ENCODE results near the gene ZNF337. TPM values are rescaled to one million over a fixed set of nuclear protein-coding genes. Genes with fewer than 3 reads are reported as not detected.
"Not testable (repeated sequence)": the region's sequence is repeated elsewhere in the genome, so short reads cannot be mapped to it uniquely, and the experiment has no call there.

The ZNF337 gene
- total RNA-seq, 1 donor from 2014 or later: 6.3 TPM

- TF ChIP-seq CTCF (IDR thresholded peaks at IDR 0.05; ENCODE audit: borderline replicate concordance): no peak
- DNase-seq: no peak
- Histone ChIP-seq H3K9me3 (replicated peaks) (no peaks in the 10 kb centered on the region), H3K27ac (replicated peaks) (no peak overlapping the region), H3K27me3 (ENCODE audit: low read depth) (no peaks in the 10 kb centered on the region), H3K4me1 (no peaks in the 10 kb centered on the region), H3K4me3 (no peak overlapping the region), H3K36me3 (peaks cover 11% of the 10 kb centered on the region)
- intact Hi-C loops (cut with micrococcal nuclease): no loop called here
These were observed 28.2 kb downstream of the ZNF337 start for GRCh38 chr20:25668446-25668845.

GRCh38 chr20:25659999-25660398, 36.7 kb downstream of the ZNF337 start:
- no peak for DNase-seq
- Histone ChIP-seq H3K9me3 (replicated peaks) (no peaks in the 10 kb centered on the region), H3K36me3 (no peaks in the 10 kb centered on the region), H3K27ac (replicated peaks) (no peak overlapping the region), H3K4me1 (no peaks in the 10 kb centered on the region), H3K4me3 (no peak overlapping the region), H3K27me3 (ENCODE audit: low read depth) (no peaks in the 10 kb centered on the region)
- no peak for TF ChIP-seq CTCF (IDR thresholded peaks at IDR 0.05; ENCODE audit: borderline replicate concordance)
- intact Hi-C loops (cut with micrococcal nuclease): no loop called here

GRCh38 chr20:25654487-25654886, 42.2 kb downstream of the ZNF337 start:
- Histone ChIP-seq H3K4me3 (no peak overlapping the region), H3K36me3 (no peaks in the 10 kb centered on the region), H3K27me3 (ENCODE audit: low read depth) (no peaks in the 10 kb centered on the region), H3K27ac (replicated peaks) (no peak overlapping the region), H3K9me3 (replicated peaks) (no peaks in the 10 kb centered on the region), H3K4me1 (no peaks in the 10 kb centered on the region)
- TF ChIP-seq CTCF (IDR thresholded peaks at IDR 0.05; ENCODE audit: borderline replicate concordance): no peak
- no peak for DNase-seq
- intact Hi-C loops (cut with micrococcal nuclease): no loop called here

- intact Hi-C loops (cut with micrococcal nuclease); H3K27me3 ChIP-seq (ENCODE audit: low read depth); DNase-seq; H3K9me3 ChIP-seq (replicated peaks); H3K4me1 ChIP-seq; H3K4me3 ChIP-seq; H3K36me3 ChIP-seq; H3K27ac ChIP-seq (replicated peaks): not testable (repeated sequence)
These were observed 43.8 kb downstream of the ZNF337 start for GRCh38 chr20:25652866-25653265.

GRCh38 chr20:25644814-25645213, 51.8 kb downstream of the ZNF337 start:
- intact Hi-C loops (cut with micrococcal nuclease): no loop called here
- no peak for TF ChIP-seq CTCF (IDR thresholded peaks at IDR 0.05; ENCODE audit: borderline replicate concordance)
- Histone ChIP-seq H3K4me3 (no peak overlapping the region), H3K27me3 (ENCODE audit: low read depth) (no peaks in the 10 kb centered on the region), H3K27ac (replicated peaks) (no peak overlapping the region), H3K36me3 (peaks cover 33% of the 10 kb centered on the region), H3K9me3 (replicated peaks) (peaks cover 21% of the 10 kb centered on the region), H3K4me1 (no peaks in the 10 kb centered on the region)
- DNase-seq: no peak

- no peak for DNase-seq
- TF ChIP-seq CTCF (IDR thresholded peaks at IDR 0.05; ENCODE audit: borderline replicate concordance): no peak
- Histone ChIP-seq H3K36me3 (peaks cover 33% of the 10 kb centered on the region), H3K27me3 (ENCODE audit: low read depth) (no peaks in the 10 kb centered on the region), H3K4me3 (no peak overlapping the region), H3K9me3 (replicated peaks) (peaks cover 21% of the 10 kb centered on the region), H3K4me1 (no peaks in the 10 kb centered on the region), H3K27ac (replicated peaks) (no peak overlapping the region)
- intact Hi-C loops (cut with micrococcal nuclease): no loop called here
These were observed 52.9 kb downstream of the ZNF337 start for GRCh38 chr20:25643716-25644115.
